Uterus (tissue), 4 donors: ENCODE measurements around the gene SMAD6. TPM values are rescaled to one million over a fixed set of nuclear protein-coding genes. Genes with fewer than 3 reads are reported as not detected.
"Not testable (repeated sequence)": the region's sequence is repeated elsewhere in the genome, so short reads cannot be mapped to it uniquely, and the experiment has no call there.

Experiments
- DNase-seq, 2 donors: peaks; one replicate each; pipeline ENCODE4 v3.0.0-alpha.2; 2019 to 2020
- H3K27ac ChIP-seq, 2 donors: fragments of 200-600 bp; sonication (generic); 1 replicate in 1 of 2; 2 replicates in 1 of 2; pipeline ENCODE4 v1.5.1; 2016 to 2018
- H3K27me3 ChIP-seq, 2 donors: fragments of 200-600 bp; sonication (generic); one replicate each; pipeline ENCODE4 v1.5.1; 2018 to 2019; ENCODE audit warnings: control low read depth in 1 of 2
- H3K36me3 ChIP-seq, 2 donors: fragments of 200-600 bp; sonication (generic); one replicate each; pipeline ENCODE4 v1.5.1; 2019; ENCODE audit warnings: control low read depth in 1 of 2
- H3K4me1 ChIP-seq, 2 donors: fragments of 200-600 bp; sonication (generic); one replicate each; pipeline ENCODE4 v1.5.1; 2018 to 2019; ENCODE audit warnings: control low read depth in 1 of 2
- H3K4me3 ChIP-seq, 2 donors: fragments of 200-600 bp; sonication (generic); 1 replicate in 1 of 2; 2 replicates in 1 of 2; pipeline ENCODE4 v1.5.1; 2018 to 2019; ENCODE audit warnings: mild to moderate bottlenecking in 1 of 2
- H3K9me3 ChIP-seq, 2 donors: fragments of 200-600 bp; sonication (generic); one replicate each; pipeline ENCODE4 v1.5.1; 2019; ENCODE audit warnings: control low read depth in 1 of 2
- POLR2A ChIP-seq, 2 donors: fragments of 450-650 bp; IDR thresholded peaks; one replicate each; pipeline ENCODE4 v1.6.1; 2016; ENCODE audit warnings: antibody characterized with exemption in 2 of 2, mild to moderate bottlenecking in 1 of 2, moderate library complexity in 1 of 2
- intact Hi-C: fragments of 100-400 bp; cut with DNase I; formaldehyde crosslinking; loops from one replicate; pipeline ENCODE4 v1.15.1; 2023; ENCODE audit warnings: low total_unique reads
- total RNA-seq, 4 donors: library from RNA; depleted of rRNA in 3 of 4; stranded (reverse); fragments of >200 nt in 3 of 4; gene quantifications; one replicate each; pipeline versions ENCODE4 v1.1.0 to v1.2.4, GENCODE V29; 2014 to 2023
- TF ChIP-seq, protein P1 (sequence below), 4 experiments: fragments of 200-600 bp in 2 of 4; fragments of 450-650 bp in 2 of 4; sonication (generic) in 2 of 4; IDR thresholded peaks; one replicate each; pipeline ENCODE4 v1.5.1; 2016 to 2019; ENCODE audit warnings: antibody characterized with exemption in 4 of 4, mild to moderate bottlenecking in 2 of 4, moderate library complexity in 1 of 4
- donor health status: DM: yes; HTN: yes; CAD: no.

The SMAD6 gene
- total RNA-seq, 4 donors from 2014 or later, result 9.4 to 30.1 (median 19.1) TPM

DNA sequence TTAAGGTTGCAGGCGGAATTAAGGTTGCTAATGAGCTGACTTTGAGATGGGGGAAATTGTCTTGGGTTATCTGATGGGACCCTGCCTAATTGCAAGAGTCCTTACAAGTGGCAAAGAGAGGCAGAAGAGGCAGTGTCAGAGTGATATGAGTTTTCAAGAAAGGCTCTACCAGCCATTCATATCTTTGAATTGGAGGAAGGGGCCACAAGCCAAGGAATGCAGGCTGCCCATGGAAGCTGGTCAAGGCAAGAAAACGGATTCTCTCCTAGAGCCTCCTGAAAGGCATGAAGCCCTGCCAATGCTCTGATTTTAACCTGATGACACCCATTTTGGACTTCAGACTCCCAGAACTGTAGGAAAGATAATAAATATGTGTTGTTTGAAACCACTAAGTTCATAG, 20.6 kb upstream of the SMAD6 start:
- no peak for DNase-seq
- no peaks in the 10 kb centered on the region for H3K27me3 ChIP-seq
- no peaks in the 10 kb centered on the region for H3K36me3 ChIP-seq
- H3K27ac ChIP-seq, result no peak overlapping the region
- intact Hi-C loops, result no loop called here
- H3K9me3 ChIP-seq, result no peaks in the 10 kb centered on the region
- no peaks in the 10 kb centered on the region for H3K4me1 ChIP-seq
- TF ChIP-seq POLR2A (IDR thresholded peaks at IDR 0.05), result no peak
- TF ChIP-seq, protein P1, sequence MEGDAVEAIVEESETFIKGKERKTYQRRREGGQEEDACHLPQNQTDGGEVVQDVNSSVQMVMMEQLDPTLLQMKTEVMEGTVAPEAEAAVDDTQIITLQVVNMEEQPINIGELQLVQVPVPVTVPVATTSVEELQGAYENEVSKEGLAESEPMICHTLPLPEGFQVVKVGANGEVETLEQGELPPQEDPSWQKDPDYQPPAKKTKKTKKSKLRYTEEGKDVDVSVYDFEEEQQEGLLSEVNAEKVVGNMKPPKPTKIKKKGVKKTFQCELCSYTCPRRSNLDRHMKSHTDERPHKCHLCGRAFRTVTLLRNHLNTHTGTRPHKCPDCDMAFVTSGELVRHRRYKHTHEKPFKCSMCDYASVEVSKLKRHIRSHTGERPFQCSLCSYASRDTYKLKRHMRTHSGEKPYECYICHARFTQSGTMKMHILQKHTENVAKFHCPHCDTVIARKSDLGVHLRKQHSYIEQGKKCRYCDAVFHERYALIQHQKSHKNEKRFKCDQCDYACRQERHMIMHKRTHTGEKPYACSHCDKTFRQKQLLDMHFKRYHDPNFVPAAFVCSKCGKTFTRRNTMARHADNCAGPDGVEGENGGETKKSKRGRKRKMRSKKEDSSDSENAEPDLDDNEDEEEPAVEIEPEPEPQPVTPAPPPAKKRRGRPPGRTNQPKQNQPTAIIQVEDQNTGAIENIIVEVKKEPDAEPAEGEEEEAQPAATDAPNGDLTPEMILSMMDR (IDR thresholded peaks at IDR 0.05), result no peak
- H3K4me3 ChIP-seq, result no peak overlapping the region

DNA sequence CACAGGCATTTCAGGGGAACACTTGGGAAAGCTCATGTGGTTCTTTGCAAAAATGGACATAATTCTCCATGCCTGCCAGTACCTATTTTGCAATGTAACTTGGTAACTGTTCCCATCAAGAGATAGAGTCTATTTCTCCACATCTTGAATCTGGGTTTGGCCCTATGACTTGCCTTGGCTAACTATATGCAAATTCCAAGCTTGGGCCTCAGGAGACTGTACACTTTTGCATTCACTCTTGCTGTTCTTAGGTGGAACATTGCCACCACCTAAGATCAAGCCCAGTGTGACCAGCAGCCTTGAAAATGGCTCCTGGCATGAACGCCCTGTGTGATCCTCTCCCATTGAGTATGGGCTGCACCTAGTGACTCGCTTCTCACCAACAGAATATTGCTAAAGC, 19.8 kb upstream of the SMAD6 start:
- H3K36me3 ChIP-seq, result no peaks in the 10 kb centered on the region
- no peak overlapping the region for H3K4me3 ChIP-seq
- TF ChIP-seq, protein P1 (IDR thresholded peaks at IDR 0.05), result no peak
- TF ChIP-seq POLR2A (IDR thresholded peaks at IDR 0.05), result no peak
- H3K27ac ChIP-seq, result no peak overlapping the region
- no peak for DNase-seq
- intact Hi-C loops, result no loop called here
- no peaks in the 10 kb centered on the region for H3K9me3 ChIP-seq
- H3K27me3 ChIP-seq, result no peaks in the 10 kb centered on the region
- no peaks in the 10 kb centered on the region for H3K4me1 ChIP-seq

DNA sequence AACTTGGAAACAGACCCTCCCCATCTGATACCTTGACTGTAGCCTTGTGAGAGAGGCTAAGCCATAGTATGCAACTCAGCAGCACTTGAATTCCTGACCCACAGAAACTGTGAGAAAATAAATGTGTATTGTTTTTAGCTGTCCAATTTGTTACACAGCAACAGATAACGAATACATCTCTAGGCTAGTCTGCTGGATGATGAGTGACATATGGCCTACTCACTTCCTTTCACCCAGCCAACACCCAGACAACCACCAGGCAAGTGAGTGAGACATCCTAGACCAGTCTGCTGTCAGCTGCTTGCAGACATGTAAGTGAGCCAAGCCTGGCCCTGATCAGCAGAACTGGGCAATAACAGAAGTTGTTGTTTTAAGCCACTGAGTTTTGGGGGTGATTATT, 19.2 kb upstream of the SMAD6 start:
- DNase-seq, result no peak
- Histone ChIP-seq H3K4me1 (no peaks in the 10 kb centered on the region), H3K9me3 (no peaks in the 10 kb centered on the region), H3K27me3 (no peaks in the 10 kb centered on the region), H3K4me3 (no peak overlapping the region), H3K27ac (no peak overlapping the region), H3K36me3 (no peaks in the 10 kb centered on the region)
- intact Hi-C loops, result no loop called here
- TF ChIP-seq POLR2A (IDR thresholded peaks at IDR 0.05), result no peak
- TF ChIP-seq, protein P1 (IDR thresholded peaks at IDR 0.05), result no peak

DNA sequence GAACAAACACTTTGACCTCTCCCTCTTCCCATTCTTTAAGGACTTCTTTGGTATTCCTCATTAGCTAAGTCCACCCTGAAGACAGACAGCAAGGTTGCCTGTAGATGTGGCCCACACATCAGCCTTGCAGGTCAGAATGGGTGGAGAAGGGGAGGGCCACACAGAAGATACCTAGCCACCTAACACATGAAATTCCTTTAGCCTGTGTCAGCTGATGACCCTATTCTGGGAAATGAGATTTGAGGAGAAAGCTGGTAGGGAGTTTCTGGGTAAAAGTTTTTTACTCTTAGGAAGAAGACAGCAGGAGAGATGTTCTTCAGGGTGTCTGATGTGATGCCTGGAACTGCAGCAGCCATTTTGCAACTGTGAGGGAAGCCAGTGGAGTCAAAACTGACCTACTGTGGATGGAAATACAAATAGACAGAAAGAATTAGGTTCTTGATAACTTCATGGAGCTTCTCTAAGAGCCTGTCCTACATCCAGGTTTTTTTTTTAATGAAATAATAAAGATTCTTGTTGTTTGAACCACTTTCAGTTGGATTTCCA, 17.8 kb upstream of the SMAD6 start:
- H3K36me3 ChIP-seq, result no peaks in the 10 kb centered on the region
- no peak for DNase-seq
- no peaks in the 10 kb centered on the region for H3K27me3 ChIP-seq
- intact Hi-C loops, result no loop called here
- no peak overlapping the region for H3K4me3 ChIP-seq
- H3K4me1 ChIP-seq, result no peaks in the 10 kb centered on the region
- no peaks in the 10 kb centered on the region for H3K9me3 ChIP-seq
- TF ChIP-seq, protein P1 (IDR thresholded peaks at IDR 0.05), result no peak
- no peak for TF ChIP-seq POLR2A (IDR thresholded peaks at IDR 0.05)
- H3K27ac ChIP-seq, result no peak overlapping the region

DNA sequence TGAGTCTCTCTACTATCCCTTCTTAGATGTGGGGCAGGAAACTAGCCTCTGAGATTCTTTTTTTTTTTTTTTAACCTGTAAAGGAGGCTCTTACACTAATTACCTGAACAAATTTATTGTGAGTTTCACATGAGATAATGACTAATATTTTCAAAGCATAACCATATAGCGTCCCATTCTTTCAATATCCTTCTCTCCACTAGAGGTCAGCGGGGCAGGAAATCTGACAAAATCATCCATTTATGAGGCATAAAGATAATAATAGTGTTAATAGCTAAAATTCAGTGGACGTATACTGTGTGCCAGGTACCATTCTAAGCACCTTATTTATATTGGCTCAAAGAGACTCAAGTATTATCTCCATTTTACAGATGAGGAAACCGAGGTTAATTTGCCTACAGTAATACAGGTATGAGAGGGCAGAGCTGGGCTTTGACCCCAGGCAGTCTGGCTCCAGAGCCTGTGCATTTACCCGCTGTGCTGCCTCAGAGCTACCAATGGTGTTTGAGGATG, 16.3 kb upstream of the SMAD6 start:
- no peak for DNase-seq
- TF ChIP-seq POLR2A (IDR thresholded peaks at IDR 0.05), result no peak
- TF ChIP-seq, protein P1 (IDR thresholded peaks at IDR 0.05), result no peak
- H3K9me3 ChIP-seq, result no peaks in the 10 kb centered on the region
- intact Hi-C loops, result no loop called here
- no peaks in the 10 kb centered on the region for H3K36me3 ChIP-seq
- no peak overlapping the region for H3K27ac ChIP-seq
- no peaks in the 10 kb centered on the region for H3K27me3 ChIP-seq
- no peaks in the 10 kb centered on the region for H3K4me1 ChIP-seq
- no peak overlapping the region for H3K4me3 ChIP-seq

DNA sequence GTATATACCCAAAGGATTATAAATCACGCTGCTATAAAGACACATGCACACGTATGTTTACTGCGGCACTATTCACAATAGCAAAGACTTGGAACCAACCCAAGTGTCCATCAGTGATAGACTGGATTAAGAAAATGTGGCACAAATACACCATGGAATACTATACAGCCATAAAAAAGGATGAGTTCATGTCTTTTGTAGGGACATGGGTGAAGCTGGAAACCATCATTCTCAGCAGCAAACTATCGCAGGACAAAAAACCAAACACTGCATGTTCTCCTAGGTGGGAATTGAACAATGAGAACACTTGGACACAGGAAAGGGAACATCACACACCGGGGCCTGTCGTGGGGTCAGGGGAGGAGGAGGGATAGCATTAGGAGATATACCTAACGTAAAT, 11.1 kb upstream of the SMAD6 start:
- H3K36me3 ChIP-seq, H3K9me3 ChIP-seq, H3K4me1 ChIP-seq, intact Hi-C loops, H3K27ac ChIP-seq, DNase-seq, H3K4me3 ChIP-seq, H3K27me3 ChIP-seq: not testable (repeated sequence)
